Right lobe of liver (tissue), 4 donors: ENCODE results near the gene NCSTN.

ENCODE experiments used
- POLR2A ChIP-seq: fragments of 450-650 bp; IDR thresholded peaks from one replicate; pipeline ENCODE4 v1.6.1; 2017; ENCODE audit warnings: antibody characterized with exemption, mild to moderate bottlenecking
- TF ChIP-seq, protein P1 (sequence below), 4 donors: fragments of 200-600 bp in 3 of 4; fragments of 450-650 bp in 1 of 4; IDR thresholded peaks; one replicate each; pipeline versions ENCODE4 v1.5.1 to v1.8.0; 2016 to 2022; ENCODE audit warnings: antibody characterized with exemption in 4 of 4, mild to moderate bottlenecking in 2 of 4
- donor health status: DM: no; HTN: no; CAD: no.
- donor health status: DM: no; HTN: no; CAD: no.
- donor health status: DM: no; HTN: yes; CAD: no.

DNA sequence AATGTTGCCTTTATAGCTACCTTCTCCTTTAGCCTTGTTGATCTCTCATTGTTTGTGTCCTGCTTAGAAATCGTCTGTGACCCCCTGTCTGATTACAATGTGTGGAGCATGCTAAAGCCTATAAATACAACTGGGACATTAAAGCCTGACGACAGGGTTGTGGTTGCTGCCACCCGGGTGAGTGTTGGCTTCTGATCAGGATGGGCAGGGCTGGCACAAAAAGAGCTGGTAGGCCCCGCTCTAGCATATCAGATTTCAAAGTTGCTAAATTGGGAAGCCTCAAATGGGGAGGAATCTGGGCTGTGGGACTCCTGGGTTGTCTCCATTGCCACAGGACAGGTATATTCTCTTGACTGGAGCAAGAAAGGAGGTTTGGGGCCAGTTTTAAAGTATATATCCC is 8.4 kb downstream of the NCSTN start:
- TF ChIP-seq, protein P1, sequence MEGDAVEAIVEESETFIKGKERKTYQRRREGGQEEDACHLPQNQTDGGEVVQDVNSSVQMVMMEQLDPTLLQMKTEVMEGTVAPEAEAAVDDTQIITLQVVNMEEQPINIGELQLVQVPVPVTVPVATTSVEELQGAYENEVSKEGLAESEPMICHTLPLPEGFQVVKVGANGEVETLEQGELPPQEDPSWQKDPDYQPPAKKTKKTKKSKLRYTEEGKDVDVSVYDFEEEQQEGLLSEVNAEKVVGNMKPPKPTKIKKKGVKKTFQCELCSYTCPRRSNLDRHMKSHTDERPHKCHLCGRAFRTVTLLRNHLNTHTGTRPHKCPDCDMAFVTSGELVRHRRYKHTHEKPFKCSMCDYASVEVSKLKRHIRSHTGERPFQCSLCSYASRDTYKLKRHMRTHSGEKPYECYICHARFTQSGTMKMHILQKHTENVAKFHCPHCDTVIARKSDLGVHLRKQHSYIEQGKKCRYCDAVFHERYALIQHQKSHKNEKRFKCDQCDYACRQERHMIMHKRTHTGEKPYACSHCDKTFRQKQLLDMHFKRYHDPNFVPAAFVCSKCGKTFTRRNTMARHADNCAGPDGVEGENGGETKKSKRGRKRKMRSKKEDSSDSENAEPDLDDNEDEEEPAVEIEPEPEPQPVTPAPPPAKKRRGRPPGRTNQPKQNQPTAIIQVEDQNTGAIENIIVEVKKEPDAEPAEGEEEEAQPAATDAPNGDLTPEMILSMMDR (IDR thresholded peaks at IDR 0.05), result no peak
- no peak for TF ChIP-seq POLR2A
